ENCODE results near the gene EIPR1. TPM values are rescaled to one million over a fixed set of nuclear protein-coding genes. Genes with fewer than 3 reads are reported as not detected.

Gene EIPR1
- total and polyA plus RNA-seq, 2 donors (not counting 3 experiments of a cell fraction or from before 2014, with no cell fraction given), result 30.8 to 57.3 TPM

DNA sequence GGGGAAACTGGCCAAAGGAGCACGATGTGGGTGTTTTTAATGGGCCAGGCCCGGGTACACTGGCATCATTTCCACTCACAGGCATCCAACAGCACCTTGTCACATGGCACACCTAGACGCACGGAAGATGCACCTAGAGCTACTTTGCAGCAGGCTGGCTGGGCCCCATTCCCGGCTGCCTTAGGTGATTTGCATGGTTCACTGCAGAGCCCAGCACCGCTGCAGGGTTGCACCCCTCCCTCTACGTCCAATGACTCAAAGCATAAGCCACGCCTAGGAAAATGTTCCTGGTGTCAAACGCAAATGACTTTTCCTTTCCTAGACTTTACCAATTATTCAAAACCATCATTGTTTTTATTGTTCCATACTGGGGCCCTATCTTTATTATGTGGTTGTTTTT, 222.9 kb downstream of the EIPR1 start:
- Histone ChIP-seq H3K4me2 (ENCODE audit: insufficient read depth, low read length) (no peak overlapping the region), H3K9ac (replicated peaks; ENCODE audit: extremely low read depth, insufficient read depth, low read length) (no peak overlapping the region), H3K9me1 (replicated peaks; ENCODE audit: control insufficient read depth, extremely low read depth, insufficient read depth, low read length) (no peaks in the 10 kb centered on the region), H3K36me3 (ENCODE audit: control insufficient read depth in 2 of 2, extremely low read depth in 1 of 2, insufficient read depth in 2 of 2, low read length in 2 of 2) (no peaks in the 10 kb centered on the region), H2AFZ (ENCODE audit: low read depth, low read length) (no peak overlapping the region), H3K27ac (ENCODE audit: insufficient read depth, low read depth, low read length) (no peak overlapping the region), H3K4me1 (ENCODE audit: control insufficient read depth, extremely low read depth, insufficient read depth, low read length) (no peaks in the 10 kb centered on the region), H4K20me1 (replicated peaks; ENCODE audit: control insufficient read depth, extremely low read depth, insufficient read depth, low read length) (no peaks in the 10 kb centered on the region), H3K4me3 (replicated peaks in 1 of 3; ENCODE audit: insufficient read depth in 1 of 3, low read depth in 1 of 3, low read length in 3 of 3) (no peak overlapping the region), H3K9me3 (replicated peaks; ENCODE audit: control insufficient read depth, insufficient read depth, low read length) (no peaks in the 10 kb centered on the region), H3K79me2 (ENCODE audit: control insufficient read depth, insufficient read depth, low read length) (no peaks in the 10 kb centered on the region), H3K27me3 (ENCODE audit: control insufficient read depth in 2 of 2, insufficient read depth in 2 of 2, low read length in 2 of 2) (no peaks in the 10 kb centered on the region)
- ChIA-PET CTCF (no interaction called here), POLR2A (no interaction called here)
- no TSS peak for BruUV-seq (replicated peaks)
- TF ChIP-seq POLR2AphosphoS5 (IDR thresholded peaks at IDR 0.05; ENCODE audit: insufficient read depth, low read depth, low read length), result no peak
- no peak for TF ChIP-seq POLR2A (IDR thresholded peaks at IDR 0.05; ENCODE audit: low read depth, low read length)
- no peak for TF ChIP-seq FOS (IDR thresholded peaks at IDR 0.05; ENCODE audit: borderline replicate concordance, insufficient read depth, low read length)
- no peak for TF ChIP-seq EZH2 (IDR thresholded peaks at IDR 0.05; ENCODE audit: borderline replicate concordance, low read depth, low read length, severe bottlenecking)
- no peak for TF ChIP-seq MYC (IDR thresholded peaks at IDR 0.05; ENCODE audit: low read depth, low read length)
- TF ChIP-seq, protein P1, sequence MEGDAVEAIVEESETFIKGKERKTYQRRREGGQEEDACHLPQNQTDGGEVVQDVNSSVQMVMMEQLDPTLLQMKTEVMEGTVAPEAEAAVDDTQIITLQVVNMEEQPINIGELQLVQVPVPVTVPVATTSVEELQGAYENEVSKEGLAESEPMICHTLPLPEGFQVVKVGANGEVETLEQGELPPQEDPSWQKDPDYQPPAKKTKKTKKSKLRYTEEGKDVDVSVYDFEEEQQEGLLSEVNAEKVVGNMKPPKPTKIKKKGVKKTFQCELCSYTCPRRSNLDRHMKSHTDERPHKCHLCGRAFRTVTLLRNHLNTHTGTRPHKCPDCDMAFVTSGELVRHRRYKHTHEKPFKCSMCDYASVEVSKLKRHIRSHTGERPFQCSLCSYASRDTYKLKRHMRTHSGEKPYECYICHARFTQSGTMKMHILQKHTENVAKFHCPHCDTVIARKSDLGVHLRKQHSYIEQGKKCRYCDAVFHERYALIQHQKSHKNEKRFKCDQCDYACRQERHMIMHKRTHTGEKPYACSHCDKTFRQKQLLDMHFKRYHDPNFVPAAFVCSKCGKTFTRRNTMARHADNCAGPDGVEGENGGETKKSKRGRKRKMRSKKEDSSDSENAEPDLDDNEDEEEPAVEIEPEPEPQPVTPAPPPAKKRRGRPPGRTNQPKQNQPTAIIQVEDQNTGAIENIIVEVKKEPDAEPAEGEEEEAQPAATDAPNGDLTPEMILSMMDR (IDR thresholded peaks at IDR 0.05; ENCODE audit: extremely low read depth in 1 of 2, insufficient read depth in 1 of 2, low read depth in 1 of 2, low read length in 2 of 2), result no peak
- TF ChIP-seq, protein P2, sequence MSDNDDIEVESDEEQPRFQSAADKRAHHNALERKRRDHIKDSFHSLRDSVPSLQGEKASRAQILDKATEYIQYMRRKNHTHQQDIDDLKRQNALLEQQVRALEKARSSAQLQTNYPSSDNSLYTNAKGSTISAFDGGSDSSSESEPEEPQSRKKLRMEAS (IDR thresholded peaks at IDR 0.05; ENCODE audit: insufficient read depth, insufficient read length), result no peak
- no peak for TF ChIP-seq GATA2 (IDR thresholded peaks at IDR 0.05; ENCODE audit: insufficient read depth, insufficient read length, low read depth, low read length)
- TF ChIP-seq JUN (IDR thresholded peaks at IDR 0.05; ENCODE audit: borderline replicate concordance, insufficient read depth, insufficient read length, low read depth), result no peak
- no peak for DNase-seq (ENCODE audit: low read depth, low spot score)
- dilution Hi-C loops (cut with MboI; ENCODE audit: extremely low pct_ligation_motif_present, low sequenced_read_pairs), result no loop called here
- no peak for FAIRE-seq
- intact Hi-C loops (cut with micrococcal nuclease), result no loop called here
